NT2/D1 (cell line): Measurements from ENCODE around the gene SNED1.
A peak's percentile ranks its signal among the peaks of the same experiment; 100 is the strongest.

ENCODE experiments used
- DNase-seq: peaks from one replicate; pipeline ENCODE4 v3.0.0-alpha.2; 2011; ENCODE audit warnings: low read depth, low spot score
- H3K27me3 ChIP-seq: 2 replicates; pipeline ENCODE4 v1.6.0; 2011; ENCODE audit warnings: mild to moderate bottlenecking; ENCODE audit not compliant: insufficient read length, insufficient read depth
- H3K36me3 ChIP-seq: 2 replicates; pipeline ENCODE4 v1.6.1; 2011; ENCODE audit warnings: mild to moderate bottlenecking, low read length, mixed read lengths; ENCODE audit not compliant: insufficient read depth, insufficient read length
- H3K4me1 ChIP-seq: 2 replicates; pipeline ENCODE4 v1.5.1; 2011; ENCODE audit not compliant: insufficient read depth, insufficient read length
- H3K4me3 ChIP-seq: 2 replicates; pipeline ENCODE4 v1.5.1; 2011; ENCODE audit warnings: low read depth; ENCODE audit not compliant: insufficient read length
- H3K9ac ChIP-seq: 2 replicates; pipeline ENCODE4 v1.6.0; 2011; ENCODE audit warnings: low read depth; ENCODE audit not compliant: insufficient read length
- H3K9me3 ChIP-seq: 2 replicates; pipeline ENCODE4 v1.5.1; 2011; ENCODE audit warnings: mild to moderate bottlenecking, low read length; ENCODE audit not compliant: insufficient read depth
- SUZ12 ChIP-seq: IDR thresholded peaks from 2 replicates; pipeline ENCODE4 v1.6.1; 2011; ENCODE audit not compliant: insufficient read length, insufficient read depth; ENCODE audit errors: extremely low read depth
- YY1 ChIP-seq: IDR thresholded peaks from 2 replicates; pipeline ENCODE4 v1.6.1; 2011; ENCODE audit not compliant: insufficient read length, insufficient read depth
- ZNF274 ChIP-seq: IDR thresholded peaks from 2 replicates; pipeline ENCODE4 v1.6.1; 2011; ENCODE audit warnings: mild to moderate bottlenecking, low read depth, low read length

The SNED1 gene

GRCh38 chr2:240992572-240993291, 5.7 kb upstream of the SNED1 start:
- TF ChIP-seq ZNF274 (no peak), SUZ12 (no peak), YY1 (no peak)
- no peak for DNase-seq
- Histone ChIP-seq H3K9me3 (peaks cover 23% of the 10 kb centered on the region), H3K27me3 (peaks cover 8% of the 10 kb centered on the region), H3K4me3 (no peak overlapping the region), H3K9ac (no peak overlapping the region), H3K36me3 (no peaks in the 10 kb centered on the region), H3K4me1 (peaks cover 32% of the 10 kb centered on the region)

GRCh38 chr2:240993446-240994170, 4.8 kb upstream of the SNED1 start:
- H3K27me3 ChIP-seq, result peaks cover 10% of the 10 kb centered on the region
- DNase-seq, result no peak
- H3K9me3 ChIP-seq, result peaks cover 14% of the 10 kb centered on the region
- H3K4me3 ChIP-seq, result no peak overlapping the region
- H3K4me1 ChIP-seq, result peaks cover 33% of the 10 kb centered on the region
- H3K36me3 ChIP-seq, result no peaks in the 10 kb centered on the region
- TF ChIP-seq SUZ12 (no peak), YY1 (no peak), ZNF274 (no peak)
- H3K9ac ChIP-seq, result peak overlapping the region; percentile 10

- peaks cover 13% of the 10 kb centered on the region for H3K27me3 ChIP-seq
- DNase-seq, result no peak
- peaks cover 7% of the 10 kb centered on the region; the same call in 1 of the 2 replicates for H3K9me3 ChIP-seq
- H3K4me3 ChIP-seq, result no peak overlapping the region
- H3K36me3 ChIP-seq, result no peaks in the 10 kb centered on the region
- H3K9ac ChIP-seq, result peak overlapping the region; percentile 10
- peaks cover 33% of the 10 kb centered on the region for H3K4me1 ChIP-seq
- TF ChIP-seq ZNF274, result no peak
- TF ChIP-seq YY1, result no peak
- no peak for TF ChIP-seq SUZ12
Observed at GRCh38 chr2:240994171-240994896, 4.1 kb upstream of the SNED1 start.

GRCh38 chr2:240995041-240996021, 3.1 kb upstream of the SNED1 start:
- Histone ChIP-seq H3K4me1 (peaks cover 39% of the 10 kb centered on the region), H3K4me3 (no peak overlapping the region), H3K36me3 (no peaks in the 10 kb centered on the region), H3K9ac (no peak overlapping the region), H3K9me3 (no peaks in the 10 kb centered on the region), H3K27me3 (peaks cover 22% of the 10 kb centered on the region)
- DNase-seq, result no peak
- TF ChIP-seq ZNF274, result no peak
- TF ChIP-seq YY1, result no peak
- TF ChIP-seq SUZ12, result no peak

GRCh38 chr2:240996161-240996833, 2.1 kb upstream of the SNED1 start:
- peaks cover 32% of the 10 kb centered on the region for H3K27me3 ChIP-seq
- TF ChIP-seq ZNF274 (no peak), YY1 (no peak), SUZ12 (no peak)
- no peaks in the 10 kb centered on the region for H3K36me3 ChIP-seq
- H3K4me3 ChIP-seq, result no peak overlapping the region
- peak overlapping the region; percentile 47 for H3K9ac ChIP-seq
- H3K4me1 ChIP-seq, result peaks cover 37% of the 10 kb centered on the region
- DNase-seq, result no peak
- no peaks in the 10 kb centered on the region for H3K9me3 ChIP-seq

GRCh38 chr2:240996834-240997140, 1.6 kb upstream of the SNED1 start:
- Histone ChIP-seq H3K4me3 (no peak overlapping the region), H3K4me1 (peaks cover 34% of the 10 kb centered on the region), H3K9ac (no peak overlapping the region), H3K36me3 (no peaks in the 10 kb centered on the region), H3K9me3 (no peaks in the 10 kb centered on the region), H3K27me3 (peaks cover 37% of the 10 kb centered on the region)
- no peak for DNase-seq
- TF ChIP-seq YY1, result no peak
- no peak for TF ChIP-seq SUZ12
- no peak for TF ChIP-seq ZNF274
